Neuronal stem cell (in vitro differentiated cells): ENCODE results near the gene LBX1.
A peak's percentile ranks its signal among the peaks of the same experiment; 100 is the strongest.

ENCODE experiments used
- DNase-seq: peaks from one replicate; pipeline ENCODE4 v3.0.0-alpha.2; 2013; ENCODE audit warnings: low spot score
- H2AFZ ChIP-seq: one replicate; pipeline ENCODE4 v1.6.1; 2013; ENCODE audit warnings: mild to moderate bottlenecking, low read length, inconsistent platforms
- H2AK5ac ChIP-seq: 2 replicates; pipeline ENCODE4 v1.6.1; 2013; ENCODE audit warnings: low read depth, mild to moderate bottlenecking, inconsistent platforms, low read length, moderate library complexity, mixed read lengths
- H2BK120ac ChIP-seq: 2 replicates; pipeline ENCODE4 v1.6.1; 2013; ENCODE audit warnings: low read depth, mild to moderate bottlenecking, inconsistent platforms, low read length, moderate library complexity, mixed read lengths
- H2BK12ac ChIP-seq: one replicate; pipeline ENCODE4 v1.6.1; 2013; ENCODE audit warnings: low read length, inconsistent platforms
- H2BK15ac ChIP-seq: 2 replicates; pipeline ENCODE4 v1.6.1; 2013; ENCODE audit warnings: mild to moderate bottlenecking, low read length, inconsistent platforms, mixed read lengths
- H2BK5ac ChIP-seq: one replicate; pipeline ENCODE4 v1.6.1; 2013; ENCODE audit warnings: inconsistent platforms, mild to moderate bottlenecking, low read length, moderate library complexity
- H3K14ac ChIP-seq: one replicate; pipeline ENCODE4 v1.6.1; 2013; ENCODE audit warnings: low read length, inconsistent platforms
- H3K18ac ChIP-seq: 2 replicates; pipeline ENCODE4 v1.6.1; 2013; ENCODE audit warnings: low read length, inconsistent platforms
- H3K23ac ChIP-seq: 2 replicates; pipeline ENCODE4 v1.6.1; 2013; ENCODE audit warnings: low read depth, mild to moderate bottlenecking, mixed read lengths, low read length, inconsistent platforms; ENCODE audit not compliant: poor library complexity
- H3K27ac ChIP-seq: replicated peaks from 3 replicates; pipeline ENCODE4 v1.5.1; 2013; ENCODE audit warnings: low read length, inconsistent platforms
- H3K27me3 ChIP-seq, 3 experiments: 2 replicates each; pipeline ENCODE4 v1.6.1; 2013; ENCODE audit warnings: low read length in 3 of 3, mild to moderate bottlenecking in 2 of 3, inconsistent platforms in 1 of 3, low read depth in 1 of 3, mixed read lengths in 1 of 3, moderate library complexity in 1 of 3; ENCODE audit not compliant: control insufficient read depth in 3 of 3, insufficient read depth in 3 of 3
- H3K36me3 ChIP-seq, 2 donors: replicated peaks in 1 of 2; 2 replicates each; pipeline ENCODE4 v1.6.1; 2013; ENCODE audit warnings: low read length in 2 of 2; ENCODE audit not compliant: control insufficient read depth in 2 of 2, insufficient read depth in 2 of 2
- H3K4ac ChIP-seq: 2 replicates; pipeline ENCODE4 v1.6.1; 2013; ENCODE audit warnings: inconsistent platforms, mild to moderate bottlenecking, low read length, moderate library complexity
- H3K4me1 ChIP-seq, 2 donors: 1 replicate in 1 of 2; 2 replicates in 1 of 2; pipeline ENCODE4 v1.6.1; 2013; ENCODE audit warnings: low read length in 2 of 2, low read depth in 1 of 2; ENCODE audit not compliant: control insufficient read depth in 2 of 2, insufficient read depth in 1 of 2
- H3K4me2 ChIP-seq: one replicate; pipeline ENCODE4 v1.6.1; 2013; ENCODE audit warnings: mild to moderate bottlenecking, low read length, inconsistent platforms; ENCODE audit not compliant: insufficient read depth, poor library complexity, severe bottlenecking
- H3K4me3 ChIP-seq, 2 donors: 2 replicates each; pipeline ENCODE4 v1.5.1; 2013; ENCODE audit warnings: low read length in 2 of 2, mild to moderate bottlenecking in 2 of 2, inconsistent platforms in 1 of 2, moderate library complexity in 1 of 2
- H3K79me1 ChIP-seq: one replicate; pipeline ENCODE4 v1.6.1; 2013; ENCODE audit warnings: low read depth, mild to moderate bottlenecking, inconsistent platforms, low read length, moderate library complexity
- H3K9ac ChIP-seq: one replicate; pipeline ENCODE4 v1.6.1; 2013; ENCODE audit warnings: mild to moderate bottlenecking, low read depth, low read length, inconsistent platforms; ENCODE audit not compliant: poor library complexity
- H3K9me3 ChIP-seq, 2 donors: replicated peaks in 1 of 2; 2 replicates each; pipeline versions ENCODE3 to v1.6.1; 2013; ENCODE audit warnings: low read length in 2 of 2, mild to moderate bottlenecking in 2 of 2, inconsistent platforms in 1 of 2, low read depth in 1 of 2, mixed read lengths in 1 of 2, moderate library complexity in 1 of 2; ENCODE audit not compliant: control insufficient read depth in 2 of 2, insufficient read depth in 1 of 2
- H4K8ac ChIP-seq: one replicate; pipeline ENCODE4 v1.6.1; 2013; ENCODE audit warnings: low read depth, mild to moderate bottlenecking, inconsistent platforms, low read length, moderate library complexity
- H4K91ac ChIP-seq: one replicate; pipeline ENCODE4 v1.6.1; 2013; ENCODE audit warnings: low read length, low read depth, mild to moderate bottlenecking, inconsistent platforms; ENCODE audit not compliant: poor library complexity
- WGBS, 2 donors: extraction: QIAGEN DNeasy Blood & Tissue Kit; methylation state at CpG; one replicate each; pipeline ENCODE4 v1.1.7; 2013; ENCODE audit warnings: missing lambda C conversion rate in 2 of 2, mixed read lengths in 1 of 2; ENCODE audit not compliant: insufficient read length in 2 of 2, insufficient replicate concordance in 1 of 2; ENCODE audit errors: extremely low coverage in 2 of 2; 5-methylcytosine and 5-hydroxymethylcytosine counted together

LBX1 gene

DNA sequence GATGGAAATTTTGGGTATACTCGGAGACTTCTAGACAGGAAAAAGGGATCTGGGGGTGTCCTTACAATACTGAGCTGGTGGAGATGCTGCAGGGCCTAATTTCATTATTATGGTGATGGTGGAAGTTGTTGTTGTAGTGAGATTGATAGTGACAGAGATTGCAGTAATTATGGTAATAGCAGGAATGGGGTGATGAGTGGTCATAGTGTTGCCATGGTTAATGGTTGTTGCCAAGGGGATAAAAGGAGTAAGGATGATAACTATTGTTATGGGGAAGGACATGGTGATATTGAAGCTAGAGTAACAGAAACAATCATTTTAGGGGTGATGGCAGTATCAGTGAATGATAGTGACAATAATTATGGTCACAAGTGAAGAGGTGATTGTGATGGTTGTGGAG lies 27.1 kb upstream of the LBX1 start:
- no peak overlapping the region for H3K18ac ChIP-seq
- H3K27me3 ChIP-seq: peaks cover 0 to 42% (median 6%) of the 10 kb centered on the region in 3 experiments
- no peak overlapping the region for H4K91ac ChIP-seq

GRCh38 chr10:101250136-101250535 lies 20.9 kb upstream of the LBX1 start:
- Histone ChIP-seq H2AK5ac (no peak overlapping the region), H3K36me3 (no peaks in the 10 kb centered on the region), H3K27me3 (peaks cover 0 to 76% (median 17%) of the 10 kb centered on the region in 3 experiments)

More for the DNA sequence above, 27.1 kb upstream of the LBX1 start:
- no peak overlapping the region for H3K9ac ChIP-seq
- no peak overlapping the region for H2BK12ac ChIP-seq
- H3K4ac ChIP-seq: no peak overlapping the region
- H3K23ac ChIP-seq: no peak overlapping the region
- no peak overlapping the region for H4K8ac ChIP-seq
- DNase-seq: no peak
- no peaks in the 10 kb centered on the region for H3K79me1 ChIP-seq
- H2BK15ac ChIP-seq: no peak overlapping the region
- no peak overlapping the region for H3K14ac ChIP-seq
- H3K36me3 ChIP-seq: no peaks in the 10 kb centered on the region
- WGBS, 2 donors: no CpG with 5 or more reads among the region's 1 CpG
- no peak overlapping the region for H3K4me2 ChIP-seq
- no peak overlapping the region for H3K27ac ChIP-seq
- H3K9me3 ChIP-seq: peaks cover 0 to 3% of the 10 kb centered on the region in 2 donors
- H2AFZ ChIP-seq: no peak overlapping the region
- H2BK5ac ChIP-seq: no peak overlapping the region
- no peak overlapping the region for H3K4me3 ChIP-seq
- H2BK120ac ChIP-seq: no peak overlapping the region
- no peak overlapping the region for H2AK5ac ChIP-seq
- H3K4me1 ChIP-seq: peaks cover 0 to 13% of the 10 kb centered on the region in 2 donors

GRCh38 chr10:101249171-101249581 lies 19.9 kb upstream of the LBX1 start:
- no peaks in the 10 kb centered on the region for H3K79me1 ChIP-seq
- peaks cover 0 to 8% of the 10 kb centered on the region in 2 donors for H3K4me1 ChIP-seq
- H3K14ac ChIP-seq: peak overlapping the region; percentile 72
- H2BK5ac ChIP-seq: no peak overlapping the region
- peaks cover 0 to 1% of the 10 kb centered on the region in 2 donors for H3K9me3 ChIP-seq
- no CpG with 5 or more reads among the region's 15 CpGs for WGBS, 2 donors
- no peak overlapping the region for H3K4me3 ChIP-seq
- no peak overlapping the region for H4K91ac ChIP-seq
- H3K27ac ChIP-seq: no peak overlapping the region
- no peak overlapping the region for H2AK5ac ChIP-seq
- H3K4me2 ChIP-seq: no peak overlapping the region
- H3K23ac ChIP-seq: no peak overlapping the region
- no peak overlapping the region for H3K18ac ChIP-seq
- no peak overlapping the region for H2AFZ ChIP-seq
- H2BK12ac ChIP-seq: no peak overlapping the region
- H2BK15ac ChIP-seq: no peak overlapping the region
- H4K8ac ChIP-seq: peak overlapping the region; percentile 20
- no peaks in the 10 kb centered on the region for H3K36me3 ChIP-seq
- DNase-seq: no peak
- H3K27me3 ChIP-seq: peaks cover 0 to 75% (median 19%) of the 10 kb centered on the region in 3 experiments
- no peak overlapping the region for H3K9ac ChIP-seq
- H2BK120ac ChIP-seq: no peak overlapping the region
- no peak overlapping the region for H3K4ac ChIP-seq

More at GRCh38 chr10:101250136-101250535, 20.9 kb upstream of the LBX1 start:
- Histone ChIP-seq H3K9ac (no peak overlapping the region), H4K91ac (no peak overlapping the region), H3K14ac (no peak overlapping the region), H2BK120ac (no peak overlapping the region), H3K4me3 (no peak overlapping the region), H3K18ac (no peak overlapping the region), H3K79me1 (no peaks in the 10 kb centered on the region), H2BK5ac (no peak overlapping the region), H3K23ac (no peak overlapping the region), H2AFZ (no peak overlapping the region), H3K9me3 (peaks cover 0 to under 1% of the 10 kb centered on the region in 2 donors), H3K4me2 (no peak overlapping the region), H2BK15ac (no peak overlapping the region), H2BK12ac (no peak overlapping the region), H3K27ac (no peak overlapping the region), H3K4me1 (peaks cover 0 to 9% of the 10 kb centered on the region in 2 donors), H3K4ac (peak overlapping the region; percentile 70), H4K8ac (no peak overlapping the region)
- no CpG with 5 or more reads among the region's 7 CpGs for WGBS, 2 donors
- DNase-seq: no peak

DNA sequence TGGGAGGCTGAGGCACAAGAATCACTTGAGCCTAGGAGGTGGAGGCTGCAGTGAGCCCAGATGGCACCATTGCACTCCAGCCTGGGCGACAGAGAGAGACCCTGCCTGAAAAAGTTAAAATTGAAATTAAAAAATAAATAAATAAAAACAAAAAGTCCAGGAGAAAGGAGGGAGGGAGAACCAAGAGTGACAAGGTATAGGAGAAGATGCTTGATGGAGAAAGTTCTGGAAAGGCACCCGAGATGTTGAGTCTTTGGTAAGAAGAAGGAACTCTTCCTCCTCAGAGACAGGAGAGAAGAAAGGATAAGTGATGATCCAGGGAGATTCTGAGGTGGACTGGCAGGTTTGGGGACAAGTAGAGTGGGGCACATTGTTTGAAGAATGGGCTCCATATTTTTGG lies 17.4 kb upstream of the LBX1 start:
- H3K36me3 ChIP-seq: no peaks in the 10 kb centered on the region
- H2BK15ac ChIP-seq: no peak overlapping the region
- no peak overlapping the region for H3K4ac ChIP-seq
- H2BK5ac ChIP-seq: no peak overlapping the region
- no peaks in the 10 kb centered on the region for H3K79me1 ChIP-seq
- H2BK12ac ChIP-seq: no peak overlapping the region
- H3K4me3 ChIP-seq: no peak overlapping the region
- H3K18ac ChIP-seq: no peak overlapping the region
- no CpG with 5 or more reads among the region's 2 CpGs for WGBS, 2 donors
- peaks cover 0 to 1% of the 10 kb centered on the region in 2 donors for H3K9me3 ChIP-seq
- H4K8ac ChIP-seq: no peak overlapping the region
- H3K9ac ChIP-seq: no peak overlapping the region
- no peak overlapping the region for H3K23ac ChIP-seq
- H3K4me2 ChIP-seq: no peak overlapping the region
- no peak overlapping the region for H2AK5ac ChIP-seq
- no peak overlapping the region for H2BK120ac ChIP-seq
- H3K14ac ChIP-seq: no peak overlapping the region
- peaks cover 0 to 1% of the 10 kb centered on the region in 2 donors for H3K4me1 ChIP-seq
- H4K91ac ChIP-seq: no peak overlapping the region
- peaks cover 0 to 83% (median 30%) of the 10 kb centered on the region in 3 experiments for H3K27me3 ChIP-seq
- no peak for DNase-seq
- no peak overlapping the region for H2AFZ ChIP-seq
- no peak overlapping the region for H3K27ac ChIP-seq
